NB4 (cell line): ENCODE data around the gene FMN1.

Source experiments
- MYC ChIP-seq: IDR thresholded peaks from 2 replicates; pipeline ENCODE4 v1.6.1; 2011; ENCODE audit warnings: low read depth, low read length
- POLR2A ChIP-seq: IDR thresholded peaks from 2 replicates; pipeline ENCODE4 v1.6.1; 2011; ENCODE audit warnings: mild to moderate bottlenecking; ENCODE audit not compliant: insufficient read length; ENCODE audit errors: extremely low read depth
- TF ChIP-seq, protein P1 (sequence below): IDR thresholded peaks from one replicate; pipeline ENCODE4 v1.5.1; 2012; ENCODE audit warnings: low read depth, low read length

DNA sequence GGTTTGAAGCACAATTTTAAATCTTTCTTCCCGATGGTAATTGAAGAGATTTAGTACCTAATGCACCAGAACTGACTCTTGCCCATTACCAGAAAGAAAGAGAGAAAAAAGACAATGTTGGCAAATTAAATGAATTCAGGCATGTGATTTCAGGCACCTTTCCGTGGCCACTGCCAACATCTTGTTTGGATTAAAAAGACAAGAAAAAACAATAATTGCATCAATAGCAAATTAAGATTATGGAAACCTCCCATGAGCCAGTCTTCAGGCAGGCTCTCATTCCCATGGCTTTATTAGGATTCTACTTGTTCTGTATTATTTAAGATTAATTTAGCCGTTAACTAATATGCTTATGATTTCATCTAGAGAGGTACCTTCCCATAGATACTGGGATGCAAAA, 283.7 kb downstream of the FMN1 start:
- TF ChIP-seq POLR2A, result no peak
- TF ChIP-seq, protein P1, sequence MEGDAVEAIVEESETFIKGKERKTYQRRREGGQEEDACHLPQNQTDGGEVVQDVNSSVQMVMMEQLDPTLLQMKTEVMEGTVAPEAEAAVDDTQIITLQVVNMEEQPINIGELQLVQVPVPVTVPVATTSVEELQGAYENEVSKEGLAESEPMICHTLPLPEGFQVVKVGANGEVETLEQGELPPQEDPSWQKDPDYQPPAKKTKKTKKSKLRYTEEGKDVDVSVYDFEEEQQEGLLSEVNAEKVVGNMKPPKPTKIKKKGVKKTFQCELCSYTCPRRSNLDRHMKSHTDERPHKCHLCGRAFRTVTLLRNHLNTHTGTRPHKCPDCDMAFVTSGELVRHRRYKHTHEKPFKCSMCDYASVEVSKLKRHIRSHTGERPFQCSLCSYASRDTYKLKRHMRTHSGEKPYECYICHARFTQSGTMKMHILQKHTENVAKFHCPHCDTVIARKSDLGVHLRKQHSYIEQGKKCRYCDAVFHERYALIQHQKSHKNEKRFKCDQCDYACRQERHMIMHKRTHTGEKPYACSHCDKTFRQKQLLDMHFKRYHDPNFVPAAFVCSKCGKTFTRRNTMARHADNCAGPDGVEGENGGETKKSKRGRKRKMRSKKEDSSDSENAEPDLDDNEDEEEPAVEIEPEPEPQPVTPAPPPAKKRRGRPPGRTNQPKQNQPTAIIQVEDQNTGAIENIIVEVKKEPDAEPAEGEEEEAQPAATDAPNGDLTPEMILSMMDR, result no peak
- no peak for TF ChIP-seq MYC
